CD14-positive monocyte (primary cell): ENCODE results near the gene KIRREL3. TPM values are rescaled to one million over a fixed set of nuclear protein-coding genes. Genes with fewer than 3 reads are reported as not detected.

ENCODE experiments used
- DNase-seq, 3 donors: peaks; one replicate each; pipeline ENCODE4 v3.0.0-alpha.2; 2011 to 2022
- H2AFZ ChIP-seq: 2 replicates; pipeline ENCODE4 v1.6.0; 2012; ENCODE audit warnings: mild to moderate bottlenecking, low read depth, low read length, inconsistent platforms; ENCODE audit not compliant: insufficient read depth, poor library complexity, severe bottlenecking
- H3K27ac ChIP-seq, 2 donors: 1 replicate in 1 of 2; 2 replicates in 1 of 2; pipeline ENCODE4 v1.5.1; 2012 to 2013; ENCODE audit warnings: low read length in 2 of 2, control low read depth in 1 of 2, inconsistent platforms in 1 of 2, low read depth in 1 of 2, mild to moderate bottlenecking in 1 of 2
- H3K27me3 ChIP-seq, 2 donors: one replicate each; pipeline versions ENCODE4 v1.6.0 to v1.6.1; 2011 to 2013; ENCODE audit warnings: low read length in 2 of 2; ENCODE audit not compliant: control insufficient read depth in 2 of 2, insufficient read depth in 2 of 2
- H3K36me3 ChIP-seq, 2 donors: replicated peaks in 1 of 2; 1 replicate in 1 of 2; 2 replicates in 1 of 2; pipeline versions ENCODE4 v1.5.1 to v1.6.1; 2012 to 2013; ENCODE audit warnings: low read length in 2 of 2, control low read depth in 1 of 2, inconsistent platforms in 1 of 2, mild to moderate bottlenecking in 1 of 2; ENCODE audit not compliant: insufficient read depth in 2 of 2, control insufficient read depth in 1 of 2
- H3K4me1 ChIP-seq, 2 donors: 1 replicate in 1 of 2; 2 replicates in 1 of 2; pipeline versions ENCODE4 v1.5.1 to v1.6.1; 2012 to 2013; ENCODE audit warnings: low read length in 2 of 2, control low read depth in 1 of 2, inconsistent platforms in 1 of 2, mild to moderate bottlenecking in 1 of 2, moderate library complexity in 1 of 2; ENCODE audit not compliant: insufficient read depth in 2 of 2, control insufficient read depth in 1 of 2
- H3K4me2 ChIP-seq: replicated peaks from 2 replicates; pipeline ENCODE3; 2012; ENCODE audit warnings: low read length, moderate library complexity, mild to moderate bottlenecking; ENCODE audit not compliant: poor library complexity, severe bottlenecking; ENCODE audit errors: extremely low read depth
- H3K4me3 ChIP-seq, 3 experiments: fragments of 200-600 bp in 1 of 3; sonication (generic) in 1 of 3; replicated peaks in 1 of 3; 1 replicate in 2 of 3; 2 replicates in 1 of 3; pipeline ENCODE4 v1.5.1; 2011 to 2013; ENCODE audit warnings: low read length in 3 of 3, mild to moderate bottlenecking in 3 of 3, control low read depth in 2 of 3, low read depth in 2 of 3, inconsistent platforms in 1 of 3, moderate library complexity in 1 of 3
- H3K79me2 ChIP-seq: 2 replicates; pipeline ENCODE4 v1.6.0; 2012; ENCODE audit warnings: mild to moderate bottlenecking, control low read depth, inconsistent platforms, low read length, moderate library complexity; ENCODE audit not compliant: insufficient read depth
- H3K9ac ChIP-seq: 2 replicates; pipeline ENCODE4 v1.6.0; 2017; ENCODE audit warnings: low read length, mild to moderate bottlenecking; ENCODE audit not compliant: insufficient read depth, poor library complexity, severe bottlenecking
- H3K9me3 ChIP-seq, 2 donors: replicated peaks in 1 of 2; 1 replicate in 1 of 2; 2 replicates in 1 of 2; pipeline versions ENCODE4 v1.5.1 to v1.6.1; 2012 to 2013; ENCODE audit warnings: low read length in 2 of 2, control low read depth in 1 of 2; ENCODE audit not compliant: control insufficient read depth in 1 of 2, insufficient read depth in 1 of 2
- H4K20me1 ChIP-seq: 2 replicates; pipeline ENCODE4 v1.6.0; 2012; ENCODE audit warnings: mild to moderate bottlenecking, low read length, control low read depth, moderate library complexity; ENCODE audit not compliant: insufficient read depth
- H3K27ac Mint-ChIP-seq, 7 donors: one replicate each; pipeline ENCODE4 v1.8.0; 2020; ENCODE audit warnings: mild to moderate bottlenecking in 7 of 7, mixed read lengths in 7 of 7, moderate library complexity in 6 of 7, inconsistent platforms in 2 of 7
- H3K27me3 Mint-ChIP-seq, 3 donors: one replicate each; pipeline ENCODE4 v1.8.0; 2021 to 2022; ENCODE audit warnings: low read depth in 3 of 3, mild to moderate bottlenecking in 3 of 3, mixed read lengths in 3 of 3, moderate library complexity in 3 of 3, inconsistent platforms in 1 of 3
- H3K36me3 Mint-ChIP-seq, 2 donors: one replicate each; pipeline ENCODE4 v1.8.0; 2020; ENCODE audit warnings: mixed read lengths in 2 of 2, inconsistent platforms in 1 of 2, mild to moderate bottlenecking in 1 of 2
- H3K4me1 Mint-ChIP-seq: one replicate; pipeline ENCODE4 v1.8.0; 2020; ENCODE audit warnings: mild to moderate bottlenecking, mixed read lengths
- H3K4me3 Mint-ChIP-seq, 2 donors: one replicate each; pipeline ENCODE4 v1.8.0; 2020; ENCODE audit warnings: mild to moderate bottlenecking in 2 of 2, mixed read lengths in 2 of 2, moderate library complexity in 1 of 2
- H3K9me3 Mint-ChIP-seq, 7 donors: one replicate each; pipeline ENCODE4 v1.8.0; 2020 to 2022; ENCODE audit warnings: mixed read lengths in 7 of 7, mild to moderate bottlenecking in 6 of 7, moderate library complexity in 6 of 7, inconsistent platforms in 2 of 7
- CTCF ChIP-seq: fragments of 200-600 bp; IDR thresholded peaks from one replicate; pipeline ENCODE4 v1.8.0; 2022; ENCODE audit warnings: antibody characterized with exemption, mild to moderate bottlenecking
- WGBS: methylation state at CpG from one replicate; pipeline ENCODE4 v1.1.5; 2013; ENCODE audit warnings: missing lambda C conversion rate; ENCODE audit not compliant: insufficient coverage; 5-methylcytosine and 5-hydroxymethylcytosine counted together
- intact Hi-C, 2 donors: fragments of 100-400 bp; cut with micrococcal nuclease; formaldehyde crosslinking; loops; one replicate each; pipeline versions ENCODE4 v1.15.0 to v1.15.1; 2023
- polyA plus RNA-seq, 3 donors: library from polyadenylated mRNA; depleted of rRNA in 1 of 3; unstranded in 2 of 3; stranded (reverse) in 1 of 3; fragments of 300-500 nt in 2 of 3; fragments of >200 nt in 1 of 3; fragmentation: Illumina TruSeq in 2 of 3; gene quantifications; 1 replicate in 2 of 3; 2 replicates in 1 of 3; pipeline ENCODE4 v1.2.3, GENCODE V29; 2012 to 2021

The KIRREL3 gene
- polyA plus RNA-seq, 3 donors, result not detected

- H3K27ac Mint-ChIP-seq, result peak overlapping the region in 5 of 7 donors; percentile 78 to 84 (median 80)
- no peaks in the 10 kb centered on the region for H3K9me3 Mint-ChIP-seq
- H3K36me3 ChIP-seq, result no peaks in the 10 kb centered on the region
- DNase-seq, result no peak
- no peaks in the 10 kb centered on the region for H3K36me3 Mint-ChIP-seq
- no peak overlapping the region for H3K9ac ChIP-seq
- H3K9me3 ChIP-seq, result no peaks in the 10 kb centered on the region
- H3K27ac ChIP-seq, result peak overlapping the region; percentile 33 to 57
- peaks cover 22 to 25% of the 10 kb centered on the region in 2 donors for H3K4me1 ChIP-seq
- peak overlapping the region in 1 of 2 donors; percentile 60 for H3K4me3 Mint-ChIP-seq
- peaks cover 26% of the 10 kb centered on the region for H3K4me1 Mint-ChIP-seq
- peak overlapping the region; percentile 37 for H2AFZ ChIP-seq
- intact Hi-C loops, result no loop called here
- H3K27me3 ChIP-seq, result no peaks in the 10 kb centered on the region
- H3K4me2 ChIP-seq, result peak overlapping the region; percentile 2
- WGBS, result 54% methylated on average over 5 of the region's 8 CpGs
- peaks cover 0 to 3% (median 0%) of the 10 kb centered on the region in 3 donors for H3K27me3 Mint-ChIP-seq
- H3K4me3 ChIP-seq, result peak overlapping the region in 1 of 3 experiments; percentile 35
- no peaks in the 10 kb centered on the region for H4K20me1 ChIP-seq
- H3K79me2 ChIP-seq, result peaks cover 41% of the 10 kb centered on the region
- no peak for TF ChIP-seq CTCF
Measured at GRCh38 chr11:126385991-126386728, 614.4 kb downstream of the KIRREL3 start.

- no peak overlapping the region for H3K4me2 ChIP-seq
- H4K20me1 ChIP-seq, result no peaks in the 10 kb centered on the region
- no peak for DNase-seq
- Mint-ChIP-seq H3K36me3 (no peaks in the 10 kb centered on the region), H3K4me1 (peaks cover 30% of the 10 kb centered on the region), H3K4me3 (no peak overlapping the region), H3K27me3 (peaks cover 0 to 1% (median 0%) of the 10 kb centered on the region in 3 donors), H3K27ac (no peak overlapping the region), H3K9me3 (no peaks in the 10 kb centered on the region)
- intact Hi-C loops, result no loop called here
- H3K9ac ChIP-seq, result no peak overlapping the region
- H3K4me3 ChIP-seq, result no peak overlapping the region
- H3K9me3 ChIP-seq, result no peaks in the 10 kb centered on the region
- peaks cover 42% of the 10 kb centered on the region for H3K79me2 ChIP-seq
- H3K36me3 ChIP-seq, result no peaks in the 10 kb centered on the region
- H2AFZ ChIP-seq, result no peak overlapping the region
- no peaks in the 10 kb centered on the region for H3K27me3 ChIP-seq
- WGBS, result 96% methylated on average over 7 of the region's 9 CpGs
- H3K4me1 ChIP-seq, result peaks cover 23 to 28% of the 10 kb centered on the region in 2 donors
- no peak overlapping the region for H3K27ac ChIP-seq
- TF ChIP-seq CTCF, result no peak
Measured at GRCh38 chr11:126384449-126385070, 616.0 kb downstream of the KIRREL3 start.
